ENCODE measurements around the gene PIK3R4. TPM values are rescaled to one million over a fixed set of nuclear protein-coding genes. Genes with fewer than 3 reads are reported as not detected.

The PIK3R4 gene
- total RNA-seq, 1 donor from 2014 or later = 34.9 TPM

DNA sequence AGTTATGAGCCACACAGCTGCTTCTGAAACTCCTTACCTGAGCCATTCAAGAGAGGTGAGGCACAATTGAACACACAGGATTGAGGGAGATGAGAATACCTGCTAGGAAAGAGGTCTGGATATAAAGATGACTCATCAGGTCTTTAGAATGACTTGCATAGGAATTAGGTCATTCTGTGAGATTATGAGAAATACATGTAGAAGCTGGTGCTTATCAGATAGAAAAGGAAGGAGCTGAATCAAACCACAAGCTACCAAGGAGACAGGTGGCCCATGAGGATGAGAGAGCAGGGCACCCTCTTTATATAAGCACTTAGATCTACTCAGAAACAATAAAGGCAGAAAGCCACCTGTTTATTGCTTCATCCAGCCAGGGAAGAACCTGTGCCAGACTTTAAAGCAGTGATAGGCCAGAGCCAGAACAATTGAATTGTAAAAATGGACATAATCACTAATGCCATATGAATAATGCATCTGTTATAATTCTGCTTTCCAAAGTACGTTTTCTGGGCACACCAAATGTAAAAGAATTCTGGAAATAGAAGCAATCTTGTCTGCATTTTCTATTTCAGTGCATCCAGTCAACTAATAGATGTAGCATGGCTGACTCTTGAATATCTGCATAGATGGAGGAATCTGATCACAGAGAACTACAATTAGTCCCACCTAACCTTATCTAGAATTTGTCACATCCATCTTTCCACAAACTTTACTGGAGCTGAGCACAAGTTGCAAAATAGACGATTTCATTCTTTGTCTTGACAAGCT is 74.9 kb downstream of the PIK3R4 start:
- Mint-ChIP-seq H3K9me3 (no peaks in the 10 kb centered on the region), H3K4me1 (ENCODE audit: low read depth) (peaks cover 5% of the 10 kb centered on the region), H3K27ac (no peak overlapping the region), H3K4me3 (ENCODE audit: low read depth) (no peak overlapping the region), H3K27me3 (ENCODE audit: low read depth) (no peaks in the 10 kb centered on the region), H3K36me3 (ENCODE audit: low read depth) (peaks cover 21% of the 10 kb centered on the region)
- DNase-seq (ENCODE audit: low spot score) = no peak
- intact Hi-C loops (cut with micrococcal nuclease) = no loop called here

DNA sequence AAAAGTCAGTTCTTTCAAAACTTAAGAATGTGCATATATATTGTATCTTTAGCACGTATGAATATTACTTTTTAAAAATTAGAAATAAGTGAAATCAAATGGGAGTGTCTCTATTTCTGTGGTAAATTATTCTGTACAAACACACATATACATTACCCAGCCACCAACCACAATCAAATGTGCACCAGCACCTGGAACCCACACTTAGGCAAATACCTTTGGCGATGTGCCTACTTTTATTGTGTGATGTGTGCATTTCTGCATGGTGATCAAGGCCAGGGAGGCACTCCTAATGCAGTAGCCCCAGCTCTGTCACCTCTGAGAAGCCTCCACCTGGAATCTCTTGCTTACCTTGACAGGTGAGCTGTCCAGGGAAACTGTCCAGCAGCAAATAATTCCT is 76.9 kb downstream of the PIK3R4 start:
- no peak overlapping the region for H3K4me3 Mint-ChIP-seq (ENCODE audit: low read depth)
- peaks cover 24% of the 10 kb centered on the region for H3K36me3 Mint-ChIP-seq (ENCODE audit: low read depth)
- H3K4me1 Mint-ChIP-seq (ENCODE audit: low read depth) = peaks cover 5% of the 10 kb centered on the region
- intact Hi-C loops (cut with micrococcal nuclease) = no loop called here
- H3K27me3 Mint-ChIP-seq (ENCODE audit: low read depth) = no peaks in the 10 kb centered on the region
- H3K27ac Mint-ChIP-seq = no peak overlapping the region
- DNase-seq (ENCODE audit: low spot score) = no peak
- H3K9me3 Mint-ChIP-seq = no peaks in the 10 kb centered on the region

DNA sequence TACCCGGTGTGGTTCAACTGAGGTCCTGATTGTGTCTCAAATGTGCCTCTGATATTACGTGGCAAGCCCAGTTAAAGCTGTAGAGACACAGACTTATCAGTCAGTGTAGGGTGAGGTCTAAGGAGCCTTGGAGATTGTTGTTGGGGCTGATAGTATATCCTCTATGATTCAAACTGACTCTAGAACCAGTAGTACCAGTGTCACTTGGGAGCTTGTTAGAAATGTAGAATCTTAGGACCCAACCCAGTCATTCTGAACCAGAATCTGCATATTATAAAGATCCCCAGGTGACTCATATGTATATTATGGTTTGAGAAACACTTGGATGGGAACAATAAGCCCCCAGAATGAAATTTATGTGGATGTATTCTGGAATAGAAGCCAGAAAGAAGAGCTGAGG is 83.5 kb downstream of the PIK3R4 start:
- H3K9me3 Mint-ChIP-seq = no peaks in the 10 kb centered on the region
- H3K27me3 Mint-ChIP-seq (ENCODE audit: low read depth) = no peaks in the 10 kb centered on the region
- intact Hi-C loops (cut with micrococcal nuclease) = no loop called here
- peaks cover 3% of the 10 kb centered on the region for H3K36me3 Mint-ChIP-seq (ENCODE audit: low read depth)
- no peaks in the 10 kb centered on the region for H3K4me1 Mint-ChIP-seq (ENCODE audit: low read depth)
- H3K4me3 Mint-ChIP-seq (ENCODE audit: low read depth) = no peak overlapping the region
- H3K27ac Mint-ChIP-seq = no peak overlapping the region
- DNase-seq (ENCODE audit: low spot score) = no peak

DNA sequence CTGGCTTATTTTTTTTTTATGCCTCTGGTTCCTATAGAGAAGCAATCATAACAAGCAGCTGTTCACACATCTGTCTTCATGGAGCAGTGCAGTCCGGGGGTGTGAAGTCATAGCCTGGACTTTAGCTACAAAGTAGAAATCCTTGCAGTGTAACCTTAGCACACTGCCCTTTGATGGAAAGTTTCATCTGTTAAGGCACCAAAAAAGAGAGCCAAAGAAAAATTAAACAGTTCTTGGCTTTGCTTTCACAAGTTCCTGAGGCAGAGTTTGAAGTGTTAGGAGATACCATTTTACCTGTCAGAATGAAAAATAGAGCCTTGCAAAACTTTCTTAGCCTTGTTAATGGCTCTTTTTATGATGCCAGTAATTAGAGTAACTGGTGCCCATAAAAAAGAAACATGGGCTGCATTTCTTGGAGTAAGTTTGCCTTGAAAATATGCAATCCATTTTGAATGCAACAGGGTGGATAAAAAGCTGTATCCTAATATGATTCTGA is 84.1 kb downstream of the PIK3R4 start:
- intact Hi-C loops (cut with micrococcal nuclease) = no loop called here
- Mint-ChIP-seq H3K9me3 (no peaks in the 10 kb centered on the region), H3K27ac (no peak overlapping the region), H3K4me1 (ENCODE audit: low read depth) (no peaks in the 10 kb centered on the region), H3K4me3 (ENCODE audit: low read depth) (no peak overlapping the region), H3K27me3 (ENCODE audit: low read depth) (no peaks in the 10 kb centered on the region), H3K36me3 (ENCODE audit: low read depth) (peaks cover 6% of the 10 kb centered on the region)
- DNase-seq (ENCODE audit: low spot score) = no peak

DNA sequence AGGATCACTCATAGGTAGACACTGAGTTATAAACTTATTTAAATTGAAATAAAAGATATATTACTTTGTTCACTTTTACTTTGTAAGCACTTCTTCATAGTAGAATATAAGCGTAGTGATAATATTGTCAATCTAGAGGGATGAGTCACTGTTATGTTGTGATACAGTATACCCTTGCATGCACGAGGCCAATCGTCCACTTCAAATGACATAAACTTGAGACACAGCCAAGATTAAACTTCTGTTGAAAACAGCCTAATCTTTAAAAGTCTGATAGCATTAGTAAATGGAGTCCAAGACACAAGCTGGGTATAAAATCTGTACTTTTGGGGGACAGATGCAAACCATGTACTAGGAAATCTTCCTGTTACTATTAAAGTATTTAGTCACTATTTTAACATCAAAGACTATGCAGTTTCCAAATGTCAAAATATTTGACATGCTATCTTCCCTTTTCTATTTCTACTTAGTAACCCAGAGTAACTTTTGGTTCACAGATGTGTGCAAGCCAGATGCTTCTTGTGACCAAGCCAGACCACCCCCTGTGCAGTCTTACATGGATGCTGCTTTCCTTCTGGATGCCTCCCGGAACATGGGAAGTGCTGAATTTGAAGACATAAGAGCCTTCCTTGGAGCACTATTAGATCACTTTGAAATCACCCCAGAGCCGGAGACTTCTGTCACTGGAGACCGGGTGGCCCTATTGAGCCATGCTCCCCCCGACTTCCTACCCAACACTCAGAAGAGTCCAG is 85.3 kb downstream of the PIK3R4 start:
- no peak for DNase-seq (ENCODE audit: low spot score)
- H3K27me3 Mint-ChIP-seq (ENCODE audit: low read depth) = no peaks in the 10 kb centered on the region
- H3K9me3 Mint-ChIP-seq = no peaks in the 10 kb centered on the region
- intact Hi-C loops (cut with micrococcal nuclease) = no loop called here
- H3K27ac Mint-ChIP-seq = no peak overlapping the region
- H3K36me3 Mint-ChIP-seq (ENCODE audit: low read depth) = peaks cover 7% of the 10 kb centered on the region
- no peaks in the 10 kb centered on the region for H3K4me1 Mint-ChIP-seq (ENCODE audit: low read depth)
- no peak overlapping the region for H3K4me3 Mint-ChIP-seq (ENCODE audit: low read depth)

DNA sequence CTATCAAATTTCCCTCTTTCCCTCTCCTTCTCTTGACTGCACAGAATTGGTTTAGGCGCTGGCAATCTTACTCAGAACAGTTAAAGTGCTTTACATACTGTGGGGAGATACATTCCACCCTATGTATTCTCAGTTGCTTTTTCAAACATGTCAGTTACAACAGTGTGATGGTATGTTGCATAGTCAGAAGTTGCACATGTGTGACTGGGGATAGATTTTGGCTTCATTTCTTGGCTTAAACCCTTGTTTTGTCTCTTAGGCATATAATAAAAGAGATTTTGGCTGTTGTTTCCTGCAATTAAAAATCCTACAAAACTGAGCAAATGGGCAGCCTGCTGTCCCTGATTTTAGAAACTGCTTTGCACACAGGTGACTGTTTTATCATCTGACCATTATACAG is 86.7 kb downstream of the PIK3R4 start:
- Mint-ChIP-seq H3K27me3 (ENCODE audit: low read depth) (no peaks in the 10 kb centered on the region), H3K4me3 (ENCODE audit: low read depth) (no peak overlapping the region), H3K27ac (no peak overlapping the region), H3K9me3 (no peaks in the 10 kb centered on the region), H3K36me3 (ENCODE audit: low read depth) (peaks cover 4% of the 10 kb centered on the region), H3K4me1 (ENCODE audit: low read depth) (no peaks in the 10 kb centered on the region)
- intact Hi-C loops (cut with micrococcal nuclease) = no loop called here
- DNase-seq (ENCODE audit: low spot score) = no peak

DNA sequence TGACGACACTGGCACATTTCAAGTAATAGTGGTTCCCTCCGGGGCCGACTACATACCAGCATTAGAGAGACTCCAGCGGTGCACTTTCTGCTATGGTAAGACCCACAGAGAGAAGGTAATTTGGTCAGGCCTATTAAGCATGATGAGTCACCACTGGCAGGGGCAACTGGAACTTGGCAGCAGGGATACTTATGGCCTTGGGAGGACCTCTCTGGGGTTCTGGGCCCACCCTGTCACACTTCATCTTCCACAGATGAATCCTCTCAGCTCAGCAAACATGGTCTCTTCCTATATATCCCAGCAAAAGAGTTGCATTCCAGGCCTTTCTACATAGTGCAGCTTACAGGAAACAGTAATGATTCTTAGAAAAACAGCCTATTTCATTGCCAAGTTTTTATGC is 88.0 kb downstream of the PIK3R4 start:
- intact Hi-C loops (cut with micrococcal nuclease) = no loop called here
- H3K27ac Mint-ChIP-seq = no peak overlapping the region
- H3K27me3 Mint-ChIP-seq (ENCODE audit: low read depth) = no peaks in the 10 kb centered on the region
- peaks cover 4% of the 10 kb centered on the region for H3K36me3 Mint-ChIP-seq (ENCODE audit: low read depth)
- H3K4me3 Mint-ChIP-seq (ENCODE audit: low read depth) = no peak overlapping the region
- H3K4me1 Mint-ChIP-seq (ENCODE audit: low read depth) = no peaks in the 10 kb centered on the region
- DNase-seq (ENCODE audit: low spot score) = no peak
- H3K9me3 Mint-ChIP-seq = no peaks in the 10 kb centered on the region

DNA sequence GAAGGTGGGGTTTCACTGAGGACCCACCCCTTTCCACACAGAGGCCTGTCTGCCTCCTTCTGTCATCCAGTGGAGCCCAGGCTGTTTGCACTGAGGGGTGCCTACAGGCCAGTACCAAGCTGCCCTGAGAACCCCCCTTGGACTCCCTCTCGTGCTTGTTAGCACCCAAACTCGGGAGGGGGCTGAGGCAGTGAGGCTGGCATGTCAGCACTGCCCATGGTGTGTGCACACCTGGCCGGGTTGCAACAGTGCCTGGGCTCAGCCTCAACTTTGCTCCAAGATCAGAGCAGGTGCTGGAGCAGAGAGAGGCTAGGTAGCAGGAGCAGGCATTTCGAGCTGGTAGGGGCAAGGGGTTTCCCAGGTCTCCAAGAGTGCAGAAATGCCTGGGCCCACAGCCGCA is 90.0 kb downstream of the PIK3R4 start:
- intact Hi-C loops (cut with micrococcal nuclease) = no loop called here
- no peak overlapping the region for H3K27ac Mint-ChIP-seq
- no peak for DNase-seq (ENCODE audit: low spot score)

DNA sequence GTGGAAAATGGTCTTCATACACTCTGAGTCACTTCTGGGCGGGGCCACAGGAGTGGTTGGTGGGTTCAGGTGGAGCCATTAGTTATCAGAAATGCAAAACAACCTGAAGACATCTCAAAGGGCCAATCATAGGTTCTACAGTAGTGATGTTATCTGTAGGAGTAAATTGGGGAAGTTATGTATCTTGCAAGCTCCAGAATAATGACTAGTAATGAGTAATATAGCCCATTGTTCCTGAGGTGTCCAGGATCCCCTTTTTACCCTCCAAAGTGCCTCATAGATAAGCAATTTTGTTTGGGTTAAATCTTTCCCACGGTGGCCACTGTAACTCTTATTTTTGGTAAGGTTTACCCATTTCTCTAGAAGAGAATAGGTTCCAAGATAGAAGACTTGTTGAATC is 91.7 kb downstream of the PIK3R4 start:
- intact Hi-C loops (cut with micrococcal nuclease) = no loop called here
- H3K36me3 Mint-ChIP-seq (ENCODE audit: low read depth) = peaks cover 4% of the 10 kb centered on the region
- no peaks in the 10 kb centered on the region for H3K4me1 Mint-ChIP-seq (ENCODE audit: low read depth)
- no peak for DNase-seq (ENCODE audit: low spot score)
- H3K27me3 Mint-ChIP-seq (ENCODE audit: low read depth) = no peaks in the 10 kb centered on the region
- no peak overlapping the region for H3K27ac Mint-ChIP-seq
- no peaks in the 10 kb centered on the region for H3K9me3 Mint-ChIP-seq
- no peak overlapping the region for H3K4me3 Mint-ChIP-seq (ENCODE audit: low read depth)

More for the DNA sequence above, 90.0 kb downstream of the PIK3R4 start:
- no peaks in the 10 kb centered on the region for H3K9me3 Mint-ChIP-seq
- H3K27me3 Mint-ChIP-seq (ENCODE audit: low read depth) = no peaks in the 10 kb centered on the region
- H3K36me3 Mint-ChIP-seq (ENCODE audit: low read depth) = peaks cover 4% of the 10 kb centered on the region
- H3K4me3 Mint-ChIP-seq (ENCODE audit: low read depth) = no peak overlapping the region
- no peaks in the 10 kb centered on the region for H3K4me1 Mint-ChIP-seq (ENCODE audit: low read depth)

DNA sequence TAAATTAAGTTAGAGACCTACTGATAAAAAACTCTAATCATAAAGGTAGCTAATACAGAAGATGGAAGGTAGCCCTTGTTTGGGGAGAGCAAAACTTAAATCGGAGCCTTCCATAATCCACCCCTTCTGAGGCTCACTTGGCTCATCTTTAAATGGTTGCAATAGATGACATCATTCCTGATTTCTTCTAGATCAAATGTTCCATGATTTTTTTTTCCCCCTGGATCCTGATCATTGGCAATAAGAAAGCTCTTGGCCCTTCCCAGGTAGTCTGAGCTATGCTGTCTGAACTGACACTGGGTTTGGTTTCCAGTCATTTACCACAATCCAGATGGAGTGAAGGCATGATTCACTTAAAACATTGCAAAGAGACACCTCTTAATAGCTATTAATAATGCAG is 92.5 kb downstream of the PIK3R4 start:
- no peak for DNase-seq (ENCODE audit: low spot score)
- Mint-ChIP-seq H3K9me3 (no peaks in the 10 kb centered on the region), H3K27me3 (ENCODE audit: low read depth) (no peaks in the 10 kb centered on the region), H3K27ac (no peak overlapping the region), H3K4me3 (ENCODE audit: low read depth) (no peak overlapping the region), H3K4me1 (ENCODE audit: low read depth) (no peaks in the 10 kb centered on the region), H3K36me3 (ENCODE audit: low read depth) (peaks cover 4% of the 10 kb centered on the region)
- intact Hi-C loops (cut with micrococcal nuclease) = no loop called here

DNA sequence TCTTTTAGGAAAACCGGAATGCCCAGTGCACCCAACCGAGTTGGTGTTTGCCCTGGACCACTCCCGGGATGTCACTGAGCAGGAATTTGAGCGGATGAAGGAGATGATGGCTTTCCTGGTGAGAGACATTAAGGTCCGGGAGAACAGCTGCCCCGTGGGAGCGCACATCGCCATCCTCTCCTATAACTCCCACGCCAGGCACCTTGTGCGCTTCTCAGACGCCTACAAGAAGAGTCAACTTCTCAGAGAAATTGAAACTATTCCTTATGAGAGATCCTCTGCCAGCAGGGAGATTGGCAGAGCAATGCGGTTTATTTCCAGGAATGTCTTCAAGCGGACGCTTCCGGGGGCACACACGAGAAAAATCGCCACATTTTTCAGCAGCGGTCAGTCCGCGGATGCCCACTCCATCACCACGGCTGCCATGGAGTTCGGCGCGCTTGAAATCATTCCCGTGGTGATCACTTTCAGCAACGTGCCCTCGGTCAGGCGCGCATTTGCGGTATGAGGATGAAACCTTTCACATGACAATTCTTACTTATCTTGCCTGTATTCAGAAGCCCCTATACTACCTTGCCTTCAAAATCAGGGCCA is 97.5 kb downstream of the PIK3R4 start:
- H3K9me3 Mint-ChIP-seq = no peaks in the 10 kb centered on the region
- no peak overlapping the region for H3K27ac Mint-ChIP-seq
- no peaks in the 10 kb centered on the region for H3K36me3 Mint-ChIP-seq (ENCODE audit: low read depth)
- no peak for DNase-seq (ENCODE audit: low spot score)
- intact Hi-C loops (cut with micrococcal nuclease) = no loop called here
- H3K4me3 Mint-ChIP-seq (ENCODE audit: low read depth) = no peak overlapping the region
- H3K4me1 Mint-ChIP-seq (ENCODE audit: low read depth) = no peaks in the 10 kb centered on the region
- H3K27me3 Mint-ChIP-seq (ENCODE audit: low read depth) = peaks cover 2% of the 10 kb centered on the region

DNA sequence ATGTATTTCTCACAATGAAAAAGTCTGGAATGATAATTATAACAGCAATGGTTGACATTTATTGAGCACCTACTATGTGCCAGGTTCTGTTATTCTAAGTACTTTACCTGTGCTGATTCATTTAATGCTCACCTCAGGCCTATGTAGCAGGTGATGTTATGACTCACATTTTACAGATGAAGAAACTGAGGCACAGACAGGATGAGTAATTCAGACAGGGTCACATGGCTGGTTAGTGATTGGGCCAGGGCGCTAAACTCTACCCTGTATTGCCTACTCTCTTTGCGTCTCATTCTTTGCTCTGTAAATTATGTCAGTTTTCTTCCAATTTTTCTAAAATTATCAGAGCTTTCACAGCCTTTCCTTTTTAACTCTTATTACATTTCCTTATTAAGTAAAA is 98.3 kb downstream of the PIK3R4 start:
- H3K36me3 Mint-ChIP-seq (ENCODE audit: low read depth) = no peaks in the 10 kb centered on the region
- no peak for DNase-seq (ENCODE audit: low spot score)
- H3K27ac Mint-ChIP-seq = no peak overlapping the region

DNA sequence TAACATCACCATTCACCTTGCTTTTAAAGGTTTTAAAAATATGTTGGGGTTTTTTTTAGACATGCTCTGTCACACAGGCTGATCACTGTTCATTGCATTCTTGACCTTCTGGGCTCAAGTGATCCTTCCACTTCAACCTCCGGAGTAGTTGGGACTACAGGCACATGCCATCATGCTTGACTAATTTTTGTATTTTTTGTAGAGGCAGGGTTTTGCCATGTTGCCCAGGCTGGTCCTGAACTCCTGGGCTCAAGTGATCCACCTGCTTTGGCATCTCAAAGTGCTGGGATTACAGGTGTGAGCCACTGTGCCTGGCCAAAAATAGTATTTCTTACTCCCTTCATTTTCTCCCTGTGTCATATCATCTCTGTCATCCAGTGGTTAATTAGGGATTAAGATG is 101.4 kb downstream of the PIK3R4 start:
- intact Hi-C loops (cut with micrococcal nuclease) = no loop called here
- DNase-seq (ENCODE audit: low spot score) = no peak
- H3K27ac Mint-ChIP-seq = no peak overlapping the region
- no peaks in the 10 kb centered on the region for H3K36me3 Mint-ChIP-seq (ENCODE audit: low read depth)
- no peak overlapping the region for H3K4me3 Mint-ChIP-seq (ENCODE audit: low read depth)
- no peaks in the 10 kb centered on the region for H3K4me1 Mint-ChIP-seq (ENCODE audit: low read depth)
- no peaks in the 10 kb centered on the region for H3K9me3 Mint-ChIP-seq
- H3K27me3 Mint-ChIP-seq (ENCODE audit: low read depth) = peaks cover 10% of the 10 kb centered on the region

More for the DNA sequence above, 98.3 kb downstream of the PIK3R4 start:
- intact Hi-C loops (cut with micrococcal nuclease) = no loop called here
- Mint-ChIP-seq H3K9me3 (no peaks in the 10 kb centered on the region), H3K4me1 (ENCODE audit: low read depth) (no peaks in the 10 kb centered on the region), H3K4me3 (ENCODE audit: low read depth) (no peak overlapping the region), H3K27me3 (ENCODE audit: low read depth) (peaks cover 4% of the 10 kb centered on the region)

Data from activated T-helper 2 cell treated with anti-CD3 and anti-CD28 coated beads, Interferon-gamma antibody, Interleukin-2, Interleukin-4, amounts not matched to agents 10 μg/mL and 5 μg/mL and 100 μg/mL, durations not matched to agents 14 hours and 24 hours and 36 hours (primary cell).